H9 (cell line): Measurements from ENCODE around the gene GLRA3. TPM values are rescaled to one million over a fixed set of nuclear protein-coding genes. Genes with fewer than 3 reads are reported as not detected.

ENCODE experiments used
- DNase-seq: peaks from one replicate; pipeline ENCODE4 v3.0.0-alpha.2; 2017
- H2AFZ ChIP-seq: one replicate; pipeline ENCODE4 v1.6.1; 2013; ENCODE audit warnings: mild to moderate bottlenecking, low read length, control low read depth, moderate library complexity
- H2AK5ac ChIP-seq: 2 replicates; pipeline ENCODE4 v1.6.1; 2013; ENCODE audit warnings: low read length, control low read depth, mixed read lengths; ENCODE audit not compliant: insufficient read length
- H2BK120ac ChIP-seq: one replicate; pipeline ENCODE4 v1.6.1; 2013; ENCODE audit warnings: low read depth, mild to moderate bottlenecking, low read length, control low read depth, inconsistent platforms; ENCODE audit not compliant: poor library complexity, severe bottlenecking
- H2BK12ac ChIP-seq: 2 replicates; pipeline ENCODE4 v1.6.1; 2013; ENCODE audit warnings: low read length, control low read depth, mixed read lengths, low read depth; ENCODE audit not compliant: insufficient read length
- H2BK15ac ChIP-seq: 2 replicates; pipeline ENCODE4 v1.6.1; 2013; ENCODE audit warnings: low read depth, low read length, control low read depth
- H2BK20ac ChIP-seq: one replicate; pipeline ENCODE4 v1.6.1; 2013; ENCODE audit warnings: low read depth, mild to moderate bottlenecking, low read length, control low read depth, inconsistent platforms; ENCODE audit not compliant: poor library complexity, severe bottlenecking
- H2BK5ac ChIP-seq: 2 replicates; pipeline ENCODE4 v1.6.1; 2013; ENCODE audit warnings: low read length, control low read depth, mixed read lengths; ENCODE audit not compliant: insufficient read length
- H3K14ac ChIP-seq: 2 replicates; pipeline ENCODE4 v1.6.1; 2013; ENCODE audit warnings: low read length, control low read depth; ENCODE audit not compliant: insufficient read depth
- H3K18ac ChIP-seq: 2 replicates; pipeline ENCODE4 v1.6.1; 2013; ENCODE audit warnings: low read depth, mild to moderate bottlenecking, mixed read lengths, low read length, control low read depth; ENCODE audit not compliant: insufficient read length
- H3K23ac ChIP-seq: 2 replicates; pipeline ENCODE4 v1.6.1; 2013; ENCODE audit warnings: low read length, control low read depth, mixed read lengths, low read depth; ENCODE audit not compliant: insufficient read length
- H3K23me2 ChIP-seq: 2 replicates; pipeline ENCODE4 v1.6.1; 2013; ENCODE audit warnings: low read depth, mild to moderate bottlenecking, mixed read lengths, low read length, control low read depth; ENCODE audit not compliant: insufficient read length, poor library complexity, severe bottlenecking
- H3K27ac ChIP-seq: 2 replicates; pipeline ENCODE4 v1.5.1; 2013; ENCODE audit warnings: low read length, control low read depth, mixed read lengths, low read depth; ENCODE audit not compliant: insufficient read length
- H3K27me3 ChIP-seq: 2 replicates; pipeline ENCODE4 v1.6.1; 2013; ENCODE audit warnings: low read length, control low read depth, inconsistent platforms; ENCODE audit not compliant: insufficient read depth
- H3K4ac ChIP-seq: 2 replicates; pipeline ENCODE4 v1.6.1; 2013; ENCODE audit warnings: low read depth, mild to moderate bottlenecking, control low read depth, inconsistent platforms, low read length, moderate library complexity
- H3K4me1 ChIP-seq: 2 replicates; pipeline ENCODE4 v1.6.1; 2013; ENCODE audit warnings: low read length, control low read depth, inconsistent platforms; ENCODE audit not compliant: insufficient read depth
- H3K4me2 ChIP-seq: 2 replicates; pipeline ENCODE4 v1.6.1; 2013; ENCODE audit warnings: low read length, control low read depth, mixed read lengths; ENCODE audit not compliant: insufficient read length, insufficient read depth
- H3K56ac ChIP-seq: 2 replicates; pipeline ENCODE4 v1.6.1; 2013; ENCODE audit warnings: low read depth, mild to moderate bottlenecking, mixed read lengths, low read length, control low read depth; ENCODE audit not compliant: insufficient read length
- H3K79me1 ChIP-seq: 2 replicates; pipeline ENCODE4 v1.6.1; 2013; ENCODE audit warnings: low read depth, mild to moderate bottlenecking, moderate library complexity, low read length, control low read depth, inconsistent platforms; ENCODE audit not compliant: insufficient read depth, poor library complexity, severe bottlenecking
- H3K79me2 ChIP-seq: 2 replicates; pipeline ENCODE4 v1.6.1; 2013; ENCODE audit warnings: low read length, control low read depth, inconsistent platforms; ENCODE audit not compliant: insufficient read depth
- H3K9ac ChIP-seq: 2 replicates; pipeline ENCODE4 v1.6.1; 2013; ENCODE audit warnings: low read length, control low read depth, mixed read lengths; ENCODE audit not compliant: insufficient read length; ENCODE audit errors: extremely low read depth
- H3K9me3 ChIP-seq: one replicate; pipeline ENCODE4 v1.6.1; 2013; ENCODE audit warnings: low read depth, low read length, inconsistent platforms; ENCODE audit not compliant: control insufficient read depth
- H3T11ph ChIP-seq: one replicate; pipeline ENCODE4 v1.6.1; 2013; ENCODE audit warnings: mild to moderate bottlenecking, low read length, control low read depth, inconsistent platforms
- H4K20me1 ChIP-seq: one replicate; pipeline ENCODE4 v1.6.1; 2013; ENCODE audit not compliant: control insufficient read depth, insufficient read length, insufficient read depth
- H4K5ac ChIP-seq: 2 replicates; pipeline ENCODE4 v1.6.1; 2013; ENCODE audit warnings: low read depth, mild to moderate bottlenecking, mixed read lengths, low read length, control low read depth; ENCODE audit not compliant: insufficient read length
- H4K8ac ChIP-seq: replicated peaks from 2 replicates; pipeline ENCODE4 v1.6.1; 2013; ENCODE audit warnings: low read length, control low read depth, mixed read lengths, low read depth; ENCODE audit not compliant: insufficient read length
- H4K91ac ChIP-seq: 2 replicates; pipeline ENCODE4 v1.6.1; 2013; ENCODE audit warnings: low read depth, mild to moderate bottlenecking, moderate library complexity, mixed read lengths, low read length, control low read depth; ENCODE audit not compliant: insufficient read length
- H3K27ac Mint-ChIP-seq, 3 experiments: 2 replicates in 2 of 3; 3 replicates in 1 of 3; pipeline ENCODE4 v1.8.0; 2020 to 2021; ENCODE audit warnings: mixed read lengths in 3 of 3, mild to moderate bottlenecking in 1 of 3, moderate library complexity in 1 of 3
- H3K27me3 Mint-ChIP-seq: 2 replicates; pipeline ENCODE4 v1.8.0; 2021; ENCODE audit warnings: low read depth, mild to moderate bottlenecking, moderate library complexity, mixed read lengths
- H3K36me3 Mint-ChIP-seq, 3 experiments: 2 replicates in 2 of 3; 3 replicates in 1 of 3; pipeline ENCODE4 v1.8.0; 2020 to 2021; ENCODE audit warnings: low read depth in 3 of 3, mixed read lengths in 3 of 3; ENCODE audit not compliant: insufficient read depth in 1 of 3
- H3K4me1 Mint-ChIP-seq, 2 experiments: 2 replicates each; pipeline ENCODE4 v1.8.0; 2020; ENCODE audit warnings: mixed read lengths in 2 of 2
- H3K4me3 Mint-ChIP-seq, 2 experiments: 2 replicates in 1 of 2; 3 replicates in 1 of 2; pipeline ENCODE4 v1.8.0; 2020 to 2021; ENCODE audit warnings: mild to moderate bottlenecking in 2 of 2, mixed read lengths in 2 of 2, moderate library complexity in 1 of 2
- H3K9me3 Mint-ChIP-seq, 2 experiments: 2 replicates in 1 of 2; 3 replicates in 1 of 2; pipeline ENCODE4 v1.8.0; 2020; ENCODE audit warnings: mild to moderate bottlenecking in 2 of 2, mixed read lengths in 2 of 2, moderate library complexity in 1 of 2
- total RNA-seq: library from RNA; stranded (reverse); gene quantifications from 2 replicates; pipeline ENCODE4 v1.2.1, GENCODE V29; 2021
- TF ChIP-seq, protein P1 (sequence below): fragments of 200-600 bp; sonication (generic); conservative IDR thresholded peaks from 3 replicates; pipeline ENCODE4 v1.8.0; 2021; ENCODE audit warnings: antibody characterized with exemption, mild to moderate bottlenecking

The GLRA3 gene
- total RNA-seq, 1 experiment from 2014 or later, result 0.09 TPM

DNA sequence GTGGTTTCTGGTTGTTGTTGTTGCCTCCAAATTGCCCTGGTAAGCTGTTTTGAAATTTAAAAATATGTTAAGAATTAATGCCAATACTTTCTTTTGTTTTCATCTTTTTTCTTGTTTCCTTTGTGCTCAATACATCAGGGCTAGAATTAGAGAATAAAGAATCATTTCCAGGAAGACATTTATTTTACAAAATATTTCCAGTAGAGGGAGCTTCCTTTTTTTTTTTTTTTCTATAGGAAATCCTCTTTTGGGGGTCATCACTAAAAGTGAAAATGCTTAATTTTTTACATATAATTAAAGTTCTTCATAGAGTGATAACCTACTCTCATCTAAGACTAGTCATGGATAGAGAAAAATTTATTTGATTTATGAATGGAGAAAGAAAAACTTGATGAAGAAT, 2.4 kb downstream of the GLRA3 start:
- H3K23me2 ChIP-seq, result peaks cover 2% of the 10 kb centered on the region
- Mint-ChIP-seq H3K9me3 (peaks cover 0 to 3% of the 10 kb centered on the region in 2 experiments; a peak in 2 of 5 replicates), H3K27me3 (no peaks in the 10 kb centered on the region), H3K36me3 (no peaks in the 10 kb centered on the region), H3K27ac (no peak overlapping the region), H3K4me3 (no peak overlapping the region), H3K4me1 (peaks cover 13 to 14% of the 10 kb centered on the region in 2 experiments)
- H3K79me1 ChIP-seq, result no peaks in the 10 kb centered on the region
- H3K9me3 ChIP-seq, result no peaks in the 10 kb centered on the region
- H2AFZ ChIP-seq, result no peak overlapping the region
- TF ChIP-seq, protein P1, sequence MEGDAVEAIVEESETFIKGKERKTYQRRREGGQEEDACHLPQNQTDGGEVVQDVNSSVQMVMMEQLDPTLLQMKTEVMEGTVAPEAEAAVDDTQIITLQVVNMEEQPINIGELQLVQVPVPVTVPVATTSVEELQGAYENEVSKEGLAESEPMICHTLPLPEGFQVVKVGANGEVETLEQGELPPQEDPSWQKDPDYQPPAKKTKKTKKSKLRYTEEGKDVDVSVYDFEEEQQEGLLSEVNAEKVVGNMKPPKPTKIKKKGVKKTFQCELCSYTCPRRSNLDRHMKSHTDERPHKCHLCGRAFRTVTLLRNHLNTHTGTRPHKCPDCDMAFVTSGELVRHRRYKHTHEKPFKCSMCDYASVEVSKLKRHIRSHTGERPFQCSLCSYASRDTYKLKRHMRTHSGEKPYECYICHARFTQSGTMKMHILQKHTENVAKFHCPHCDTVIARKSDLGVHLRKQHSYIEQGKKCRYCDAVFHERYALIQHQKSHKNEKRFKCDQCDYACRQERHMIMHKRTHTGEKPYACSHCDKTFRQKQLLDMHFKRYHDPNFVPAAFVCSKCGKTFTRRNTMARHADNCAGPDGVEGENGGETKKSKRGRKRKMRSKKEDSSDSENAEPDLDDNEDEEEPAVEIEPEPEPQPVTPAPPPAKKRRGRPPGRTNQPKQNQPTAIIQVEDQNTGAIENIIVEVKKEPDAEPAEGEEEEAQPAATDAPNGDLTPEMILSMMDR, result no peak; the same call in 2 of the 3 replicates
- no peak overlapping the region for H3K14ac ChIP-seq
- no peak overlapping the region for H2BK20ac ChIP-seq
- H4K5ac ChIP-seq, result no peak overlapping the region
- no peak overlapping the region for H3K4me2 ChIP-seq
- no peak overlapping the region for H3K23ac ChIP-seq
- no peak overlapping the region for H3K18ac ChIP-seq
- H4K91ac ChIP-seq, result no peak overlapping the region
- H3K27ac ChIP-seq, result no peak overlapping the region
- H2AK5ac ChIP-seq, result no peak overlapping the region
- H3K9ac ChIP-seq, result no peak overlapping the region
- no peak overlapping the region for H3K56ac ChIP-seq
- H3K79me2 ChIP-seq, result no peaks in the 10 kb centered on the region
- no peak overlapping the region for H2BK120ac ChIP-seq
- no peaks in the 10 kb centered on the region for H3K27me3 ChIP-seq
- no peak overlapping the region for H4K8ac ChIP-seq
- DNase-seq, result no peak
- H2BK5ac ChIP-seq, result no peak overlapping the region
- H3K4me1 ChIP-seq, result no peaks in the 10 kb centered on the region
- H2BK12ac ChIP-seq, result no peak overlapping the region
- H3K4ac ChIP-seq, result no peak overlapping the region
- H4K20me1 ChIP-seq, result no peaks in the 10 kb centered on the region
- H2BK15ac ChIP-seq, result no peak overlapping the region
- no peak overlapping the region for H3T11ph ChIP-seq
